Loucy (cell line): ENCODE data around the gene CEP55.

Experiments used
- H2AFZ ChIP-seq: fragments of 200-600 bp; sonication (generic); 2 replicates; pipeline ENCODE4 v1.6.0; 2016; ENCODE audit warnings: antibody characterized with exemption, mild to moderate bottlenecking, low read length, moderate library complexity
- H3F3A ChIP-seq: fragments of 200-600 bp; 2 replicates; pipeline ENCODE4 v1.6.0; 2016; ENCODE audit warnings: antibody characterized with exemption, low read depth, mild to moderate bottlenecking
- H3K27me3 ChIP-seq: fragments of 200-600 bp; sonication (generic); 2 replicates; pipeline ENCODE4 v1.6.1; 2014; ENCODE audit warnings: low read length, mild to moderate bottlenecking; ENCODE audit not compliant: insufficient read depth, poor library complexity, severe bottlenecking
- H3K36me3 ChIP-seq: fragments of 200-600 bp; sonication (generic); 2 replicates; pipeline ENCODE4 v1.6.1; 2016; ENCODE audit warnings: low read length; ENCODE audit not compliant: insufficient read depth
- H3K4me1 ChIP-seq: fragments of 200-600 bp; sonication (generic); 2 replicates; pipeline ENCODE4 v1.5.1; 2014; ENCODE audit warnings: low read length, mild to moderate bottlenecking; ENCODE audit not compliant: insufficient read depth, poor library complexity, severe bottlenecking
- H3K4me2 ChIP-seq: fragments of 200-600 bp; sonication (generic); 2 replicates; pipeline ENCODE4 v1.6.0; 2014; ENCODE audit warnings: antibody characterized with exemption, low read length, low read depth, mild to moderate bottlenecking; ENCODE audit not compliant: poor library complexity, severe bottlenecking
- H3K4me3 ChIP-seq: fragments of 200-600 bp; sonication (generic); 2 replicates; pipeline ENCODE4 v1.5.1; 2014; ENCODE audit warnings: low read length, mild to moderate bottlenecking, mixed read lengths; ENCODE audit not compliant: poor library complexity, severe bottlenecking
- H3K79me2 ChIP-seq: fragments of 200-600 bp; sonication (generic); 2 replicates; pipeline ENCODE4 v1.6.1; 2014; ENCODE audit warnings: low read length; ENCODE audit not compliant: insufficient read depth
- H3K9ac ChIP-seq: fragments of 200-600 bp; sonication (generic); 2 replicates; pipeline ENCODE4 v1.6.0; 2014; ENCODE audit warnings: mild to moderate bottlenecking, low read depth, low read length, moderate library complexity; ENCODE audit not compliant: poor library complexity, severe bottlenecking
- H3K9me2 ChIP-seq: fragments of 200-600 bp; sonication (generic); replicated peaks from 2 replicates; pipeline ENCODE4 v1.6.1; 2016; ENCODE audit warnings: low read depth, low read length, mixed read lengths
- H3K9me3 ChIP-seq: fragments of 200-600 bp; sonication (generic); 2 replicates; pipeline ENCODE4 v1.6.1; 2014; ENCODE audit warnings: mild to moderate bottlenecking, antibody characterized with exemption, low read length, low read depth; ENCODE audit not compliant: insufficient read depth
- H4K20me1 ChIP-seq: fragments of 200-600 bp; sonication (generic); 2 replicates; pipeline ENCODE4 v1.6.0; 2014; ENCODE audit warnings: antibody characterized with exemption, low read length, mild to moderate bottlenecking; ENCODE audit not compliant: insufficient read depth, poor library complexity, severe bottlenecking
- EZH2phosphoT487 ChIP-seq: fragments of 200-600 bp; IDR thresholded peaks from 2 replicates; pipeline ENCODE4 v1.6.1; 2018; ENCODE audit warnings: antibody characterized with exemption, mild to moderate bottlenecking, moderate library complexity, borderline replicate concordance
- TF ChIP-seq, protein P1 (sequence below): fragments of 200-600 bp; sonication (generic); conservative IDR thresholded peaks from 2 replicates; pipeline ENCODE4 v1.5.1; 2014; ENCODE audit warnings: mild to moderate bottlenecking, antibody characterized with exemption, low read length

The CEP55 gene

GRCh38 chr10:93473161-93473560 lies 23.3 kb upstream of the CEP55 start:
- Histone ChIP-seq H3K9me3 (no peaks in the 10 kb centered on the region), H3K4me3 (no peak overlapping the region), H3K9me2 (no peaks in the 10 kb centered on the region), H3K4me1 (no peaks in the 10 kb centered on the region), H3K79me2 (no peaks in the 10 kb centered on the region), H2AFZ (no peak overlapping the region), H3K9ac (no peak overlapping the region), H3K4me2 (no peak overlapping the region), H3K27me3 (no peaks in the 10 kb centered on the region), H4K20me1 (no peaks in the 10 kb centered on the region), H3F3A (no peaks in the 10 kb centered on the region), H3K36me3 (no peaks in the 10 kb centered on the region)
- no peak for TF ChIP-seq EZH2phosphoT487
- TF ChIP-seq, protein P1, sequence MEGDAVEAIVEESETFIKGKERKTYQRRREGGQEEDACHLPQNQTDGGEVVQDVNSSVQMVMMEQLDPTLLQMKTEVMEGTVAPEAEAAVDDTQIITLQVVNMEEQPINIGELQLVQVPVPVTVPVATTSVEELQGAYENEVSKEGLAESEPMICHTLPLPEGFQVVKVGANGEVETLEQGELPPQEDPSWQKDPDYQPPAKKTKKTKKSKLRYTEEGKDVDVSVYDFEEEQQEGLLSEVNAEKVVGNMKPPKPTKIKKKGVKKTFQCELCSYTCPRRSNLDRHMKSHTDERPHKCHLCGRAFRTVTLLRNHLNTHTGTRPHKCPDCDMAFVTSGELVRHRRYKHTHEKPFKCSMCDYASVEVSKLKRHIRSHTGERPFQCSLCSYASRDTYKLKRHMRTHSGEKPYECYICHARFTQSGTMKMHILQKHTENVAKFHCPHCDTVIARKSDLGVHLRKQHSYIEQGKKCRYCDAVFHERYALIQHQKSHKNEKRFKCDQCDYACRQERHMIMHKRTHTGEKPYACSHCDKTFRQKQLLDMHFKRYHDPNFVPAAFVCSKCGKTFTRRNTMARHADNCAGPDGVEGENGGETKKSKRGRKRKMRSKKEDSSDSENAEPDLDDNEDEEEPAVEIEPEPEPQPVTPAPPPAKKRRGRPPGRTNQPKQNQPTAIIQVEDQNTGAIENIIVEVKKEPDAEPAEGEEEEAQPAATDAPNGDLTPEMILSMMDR = no peak

DNA sequence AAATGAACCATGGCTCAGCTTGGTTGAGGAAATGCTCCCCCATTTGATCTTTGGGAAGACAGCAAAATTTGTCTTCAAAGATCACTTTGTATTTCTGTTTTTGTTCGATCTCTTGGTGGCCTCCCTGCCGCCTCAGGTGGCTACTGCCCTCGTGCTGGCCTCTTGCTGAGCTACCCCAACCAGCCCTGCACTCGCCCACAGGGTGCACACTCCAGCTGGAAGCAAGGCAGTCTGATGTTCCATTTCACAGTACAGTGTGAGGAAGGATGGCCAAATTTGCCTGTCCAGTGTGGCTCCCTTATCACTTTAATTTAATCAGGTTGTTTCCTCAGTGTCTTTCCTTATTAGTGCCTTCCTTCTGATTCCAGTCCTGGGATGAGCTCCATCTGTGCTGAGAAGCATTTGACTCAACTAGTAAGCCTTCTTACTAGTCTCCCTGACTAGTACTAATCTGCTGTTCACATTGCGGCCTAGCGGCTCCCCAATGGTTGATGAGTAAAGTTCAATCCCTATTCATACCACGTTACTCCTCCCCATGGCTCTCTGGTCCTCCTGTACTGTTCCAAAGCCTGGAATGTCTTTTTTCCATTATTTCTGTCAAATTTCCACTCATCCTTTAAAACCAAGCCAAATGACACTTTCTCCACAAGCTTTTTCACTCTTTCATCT lies 22.5 kb upstream of the CEP55 start:
- no peak overlapping the region for H3K4me3 ChIP-seq
- no peak overlapping the region for H3K4me2 ChIP-seq
- H3K79me2 ChIP-seq = no peaks in the 10 kb centered on the region
- TF ChIP-seq, protein P1 = no peak
- no peak for TF ChIP-seq EZH2phosphoT487
- H3K36me3 ChIP-seq = no peaks in the 10 kb centered on the region
- no peaks in the 10 kb centered on the region for H3K9me3 ChIP-seq
- H2AFZ ChIP-seq = no peak overlapping the region; the same call in 1 of the 2 replicates
- H4K20me1 ChIP-seq = no peaks in the 10 kb centered on the region
- H3K4me1 ChIP-seq = no peaks in the 10 kb centered on the region
- no peaks in the 10 kb centered on the region for H3K27me3 ChIP-seq
- no peaks in the 10 kb centered on the region for H3K9me2 ChIP-seq
- H3K9ac ChIP-seq = no peak overlapping the region
- H3F3A ChIP-seq = no peaks in the 10 kb centered on the region

DNA sequence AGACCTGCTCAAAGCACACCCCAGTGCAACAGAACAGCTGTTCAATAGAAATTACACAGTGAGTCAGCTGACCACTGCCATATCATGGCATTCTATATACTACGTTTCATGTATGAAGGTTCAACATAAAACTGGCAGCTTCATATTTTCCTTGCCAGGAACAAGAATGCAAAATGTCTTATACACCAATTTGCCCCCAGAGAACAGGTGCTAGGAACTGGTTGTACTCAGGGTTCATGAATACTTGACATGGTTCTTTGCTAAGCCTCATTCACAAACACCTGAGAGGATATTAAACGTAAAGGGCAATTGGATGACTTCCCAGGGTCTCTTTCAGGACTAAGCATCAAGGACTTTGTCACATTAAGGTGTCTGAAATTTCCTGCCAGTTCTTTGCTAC lies 21.2 kb upstream of the CEP55 start:
- no peaks in the 10 kb centered on the region for H3K79me2 ChIP-seq
- no peak overlapping the region for H3K9ac ChIP-seq
- no peaks in the 10 kb centered on the region for H3K4me1 ChIP-seq
- H3K9me3 ChIP-seq = no peaks in the 10 kb centered on the region
- no peak overlapping the region for H2AFZ ChIP-seq
- H4K20me1 ChIP-seq = no peaks in the 10 kb centered on the region
- H3K9me2 ChIP-seq = no peaks in the 10 kb centered on the region
- H3K4me2 ChIP-seq = no peak overlapping the region
- no peak overlapping the region for H3K4me3 ChIP-seq
- H3F3A ChIP-seq = no peaks in the 10 kb centered on the region
- H3K27me3 ChIP-seq = no peaks in the 10 kb centered on the region
- no peaks in the 10 kb centered on the region for H3K36me3 ChIP-seq
- TF ChIP-seq EZH2phosphoT487 = no peak
- TF ChIP-seq, protein P1 = no peak
